Transverse colon (tissue), 4 donors: Measurements from ENCODE around the gene SLC7A9. TPM values are rescaled to one million over a fixed set of nuclear protein-coding genes. Genes with fewer than 3 reads are reported as not detected.

Source experiments
- DNase-seq: peaks from one replicate; pipeline ENCODE4 v3.0.0-alpha.2; 2019
- H3K27ac ChIP-seq, 4 donors: fragments of 200-600 bp; sonication (generic); 2 replicates each; pipeline ENCODE4 v1.5.1; 2016 to 2018; ENCODE audit warnings: inconsistent platforms in 4 of 4
- H3K27me3 ChIP-seq: fragments of 200-600 bp; sonication (generic); 2 replicates; pipeline ENCODE4 v1.5.1; 2017; ENCODE audit warnings: inconsistent platforms
- H3K36me3 ChIP-seq, 4 donors: fragments of 200-600 bp; sonication (generic); 2 replicates each; pipeline ENCODE4 v1.5.1; 2017 to 2019; ENCODE audit warnings: inconsistent platforms in 4 of 4
- H3K4me1 ChIP-seq, 4 donors: fragments of 200-600 bp; sonication (generic); 2 replicates each; pipeline ENCODE4 v1.5.1; 2017 to 2020; ENCODE audit warnings: inconsistent platforms in 4 of 4
- H3K4me3 ChIP-seq, 4 donors: fragments of 200-600 bp; sonication (generic); 1 replicate in 1 of 4; 2 replicates in 3 of 4; pipeline versions ENCODE4 v1.5.1 to v1.6.1; 2017 to 2019; ENCODE audit warnings: inconsistent platforms in 4 of 4
- H3K9me3 ChIP-seq, 2 donors: fragments of 200-600 bp; sonication (generic); 2 replicates each; pipeline ENCODE4 v1.5.1; 2017 to 2019; ENCODE audit warnings: inconsistent platforms in 2 of 2
- CTCF ChIP-seq, 5 experiments: fragments of 200-600 bp in 3 of 5; fragments of 450-650 bp in 2 of 5; sonication (generic) in 3 of 5; IDR thresholded peaks; 1 replicate in 2 of 5; 2 replicates in 3 of 5; pipeline ENCODE4 v1.5.1; 2016 to 2017; ENCODE audit warnings: antibody characterized with exemption in 5 of 5, inconsistent platforms in 3 of 5, mild to moderate bottlenecking in 2 of 5, moderate library complexity in 1 of 5
- EP300 ChIP-seq: sonication (generic); formaldehyde crosslinking; IDR thresholded peaks from one replicate; pipeline ENCODE4 v1.6.1; 2017; ENCODE audit warnings: antibody characterized with exemption, low read depth
- POLR2A ChIP-seq: fragments of 450-650 bp; IDR thresholded peaks from one replicate; pipeline ENCODE4 v1.6.1; 2016; ENCODE audit warnings: antibody characterized with exemption, mild to moderate bottlenecking, moderate library complexity
- POLR2AphosphoS5 ChIP-seq, 3 donors: sonication (generic); formaldehyde crosslinking; IDR thresholded peaks; one replicate each; pipeline ENCODE4 v1.6.1; 2016; ENCODE audit warnings: antibody characterized with exemption in 3 of 3
- WGBS, 2 donors: methylation state at CpG; one replicate each; pipeline ENCODE4 v1.1.5; 2018; ENCODE audit warnings: low coverage in 1 of 2; 5-methylcytosine and 5-hydroxymethylcytosine counted together
- in situ Hi-C, 4 donors: fragments of 200-750 bp; cut with MboI; loops; one replicate each; pipeline versions ENCODE4 v1.15.0 to v1.15.1; 2017; ENCODE audit warnings: low sequenced_read_pairs in 3 of 4, low pct_ligation_motif_present in 1 of 4, low pct_unique_long_range_greater_than_20kb in 1 of 4
- intact Hi-C: fragments of 100-400 bp; cut with DNase I; formaldehyde crosslinking; loops from one replicate; pipeline ENCODE4 v1.15.1; 2023; ENCODE audit warnings: low total_unique reads
- total RNA-seq, 4 donors: library from RNA; depleted of rRNA; stranded (reverse); fragments of >200 nt; gene quantifications; one replicate each; pipeline ENCODE4 v1.1.0, GENCODE V29; 2016

The SLC7A9 gene
- total RNA-seq, 4 donors from 2014 or later = 2.5 to 11.2 TPM; not detected in 2

- no peak for DNase-seq
- peaks cover 0 to 19% (median 0%) of the 10 kb centered on the region in 4 donors for H3K4me1 ChIP-seq
- H3K9me3 ChIP-seq = no peaks in the 10 kb centered on the region
- in situ Hi-C loops = no loop called here
- intact Hi-C loops = no loop called here
- 86 to 87% methylated on average over 8 to 9 of the region's 9 CpGs for WGBS, 2 donors
- H3K27ac ChIP-seq = no peak overlapping the region
- TF ChIP-seq POLR2AphosphoS5 (IDR thresholded peaks at IDR 0.05) (no peak), POLR2A (no peak), CTCF (IDR thresholded peaks at IDR 0.05) (no peak), EP300 (no peak)
- H3K27me3 ChIP-seq = peaks cover 3% of the 10 kb centered on the region
- H3K36me3 ChIP-seq = no peaks in the 10 kb centered on the region
- H3K4me3 ChIP-seq = no peak overlapping the region
These were observed 59.1 kb downstream of the SLC7A9 start for GRCh38 chr19:32810452-32810851.

GRCh38 chr19:32809754-32810153 is 59.8 kb downstream of the SLC7A9 start:
- H3K9me3 ChIP-seq = no peaks in the 10 kb centered on the region
- peaks cover 0 to 19% (median 0%) of the 10 kb centered on the region in 4 donors for H3K4me1 ChIP-seq
- 26 to 37% methylated on average over 3 of the region's 3 CpGs for WGBS, 2 donors
- DNase-seq = no peak
- H3K27ac ChIP-seq = no peak overlapping the region
- no peak overlapping the region for H3K4me3 ChIP-seq
- no peaks in the 10 kb centered on the region for H3K36me3 ChIP-seq
- in situ Hi-C loops (no loop called here), intact Hi-C loops (no loop called here)
- TF ChIP-seq POLR2A (no peak), POLR2AphosphoS5 (IDR thresholded peaks at IDR 0.05) (no peak), EP300 (no peak), CTCF (IDR thresholded peaks at IDR 0.05) (no peak)
- peaks cover 3% of the 10 kb centered on the region for H3K27me3 ChIP-seq

- no peak for TF ChIP-seq POLR2AphosphoS5 (IDR thresholded peaks at IDR 0.05)
- TF ChIP-seq EP300 = no peak
- no peak for TF ChIP-seq CTCF (IDR thresholded peaks at IDR 0.05)
- no peak for TF ChIP-seq POLR2A
- no peaks in the 10 kb centered on the region for H3K9me3 ChIP-seq
- no peaks in the 10 kb centered on the region for H3K36me3 ChIP-seq
- no peak for DNase-seq
- H3K4me1 ChIP-seq = peaks cover 0 to 19% (median 0%) of the 10 kb centered on the region in 4 donors
- no peak overlapping the region for H3K4me3 ChIP-seq
- WGBS, 2 donors = 30 to 31% methylated on average over 3 to 5 of the region's 5 CpGs
- H3K27ac ChIP-seq = no peak overlapping the region
- peaks cover 3% of the 10 kb centered on the region for H3K27me3 ChIP-seq
- in situ Hi-C loops (no loop called here), intact Hi-C loops (no loop called here)
These were observed 60.3 kb downstream of the SLC7A9 start for GRCh38 chr19:32809254-32809653.

GRCh38 chr19:32808236-32808635 is 61.3 kb downstream of the SLC7A9 start:
- Histone ChIP-seq H3K27ac (no peak overlapping the region), H3K9me3 (no peaks in the 10 kb centered on the region), H3K27me3 (peaks cover 3% of the 10 kb centered on the region), H3K36me3 (no peaks in the 10 kb centered on the region), H3K4me1 (peaks cover 0 to 19% (median 0%) of the 10 kb centered on the region in 4 donors), H3K4me3 (no peak overlapping the region)
- DNase-seq = no peak
- TF ChIP-seq POLR2AphosphoS5 (IDR thresholded peaks at IDR 0.05) = no peak
- TF ChIP-seq POLR2A = no peak
- no peak for TF ChIP-seq EP300
- TF ChIP-seq CTCF (IDR thresholded peaks at IDR 0.05) = no peak
- in situ Hi-C loops = no loop called here
- WGBS, 2 donors = 91% methylated on average over 4 of the region's 4 CpGs; no CpG with 5 or more reads in 1 of the 2 donors
- intact Hi-C loops = no loop called here
